Measurements from ENCODE around the gene IFI6.

IFI6 gene

GRCh38 chr1:27713869-27714513 is 42.0 kb upstream of the IFI6 start:
- Histone ChIP-seq H3F3A (ENCODE audit: control insufficient read depth, insufficient read depth) (no peaks in the 10 kb centered on the region), H4K20me1 (ENCODE audit: control insufficient read depth, insufficient read depth, low read depth, low read length) (no peaks in the 10 kb centered on the region), H3K79me2 (ENCODE audit: control insufficient read depth, low read length) (no peaks in the 10 kb centered on the region), H3K4me1 (ENCODE audit: control insufficient read depth, low read length) (peaks cover 7% of the 10 kb centered on the region; the same call in 1 of the 2 replicates), H3K4me2 (ENCODE audit: low read length) (no peak overlapping the region), H3K27ac (ENCODE audit: low read depth, low read length) (no peak overlapping the region), H3K36me3 (ENCODE audit: control insufficient read depth, low read length) (no peaks in the 10 kb centered on the region), H3K9me3 (ENCODE audit: control insufficient read depth, insufficient read depth, low read length) (peaks cover 6% of the 10 kb centered on the region; the same call in 1 of the 2 replicates), H3K27me3 (ENCODE audit: control insufficient read depth, low read length) (peaks cover 21% of the 10 kb centered on the region), H3K4me3 (ENCODE audit: low read length) (no peak overlapping the region), H3K9me2 (replicated peaks; ENCODE audit: control insufficient read depth, low read length) (no peaks in the 10 kb centered on the region)
- TF ChIP-seq CTCF (IDR thresholded peaks at IDR 0.05; ENCODE audit: low read depth, low read length, poor library complexity, severe bottlenecking) (no peak), EZH2phosphoT487 (IDR thresholded peaks at IDR 0.05; ENCODE audit: borderline replicate concordance, low read length) (no peak)

GRCh38 chr1:27713139-27713725 is 41.2 kb upstream of the IFI6 start:
- Histone ChIP-seq H3K4me1 (ENCODE audit: control insufficient read depth, low read length) (peaks cover 7% of the 10 kb centered on the region; the same call in 1 of the 2 replicates), H3K27me3 (ENCODE audit: control insufficient read depth, low read length) (peaks cover 21% of the 10 kb centered on the region), H3K79me2 (ENCODE audit: control insufficient read depth, low read length) (no peaks in the 10 kb centered on the region), H3K4me2 (ENCODE audit: low read length) (no peak overlapping the region), H4K20me1 (ENCODE audit: control insufficient read depth, insufficient read depth, low read depth, low read length) (no peaks in the 10 kb centered on the region), H3F3A (ENCODE audit: control insufficient read depth, insufficient read depth) (no peaks in the 10 kb centered on the region), H3K9me3 (ENCODE audit: control insufficient read depth, insufficient read depth, low read length) (peaks cover 6% of the 10 kb centered on the region; the same call in 1 of the 2 replicates), H3K9me2 (replicated peaks; ENCODE audit: control insufficient read depth, low read length) (no peaks in the 10 kb centered on the region), H3K27ac (ENCODE audit: low read depth, low read length) (no peak overlapping the region), H3K36me3 (ENCODE audit: control insufficient read depth, low read length) (no peaks in the 10 kb centered on the region), H3K4me3 (ENCODE audit: low read length) (no peak overlapping the region)
- TF ChIP-seq EZH2phosphoT487 (IDR thresholded peaks at IDR 0.05; ENCODE audit: borderline replicate concordance, low read length) (no peak), CTCF (IDR thresholded peaks at IDR 0.05; ENCODE audit: low read depth, low read length, poor library complexity, severe bottlenecking) (no peak)

- Histone ChIP-seq H3K79me2 (ENCODE audit: control insufficient read depth, low read length) (no peaks in the 10 kb centered on the region), H3K27me3 (ENCODE audit: control insufficient read depth, low read length) (0 out of 2 replicates have a peak, but pooled peaks cover 4% of the 10 kb centered on the region), H3K4me2 (ENCODE audit: low read length) (no peak overlapping the region), H3F3A (ENCODE audit: control insufficient read depth, insufficient read depth) (no peaks in the 10 kb centered on the region), H3K9me2 (replicated peaks; ENCODE audit: control insufficient read depth, low read length) (no peaks in the 10 kb centered on the region), H3K9me3 (ENCODE audit: control insufficient read depth, insufficient read depth, low read length) (no peaks in the 10 kb centered on the region), H4K20me1 (ENCODE audit: control insufficient read depth, insufficient read depth, low read depth, low read length) (no peaks in the 10 kb centered on the region), H3K36me3 (ENCODE audit: control insufficient read depth, low read length) (no peaks in the 10 kb centered on the region), H3K4me1 (ENCODE audit: control insufficient read depth, low read length) (peaks cover 7% of the 10 kb centered on the region; the same call in 1 of the 2 replicates), H3K27ac (ENCODE audit: low read depth, low read length) (no peak overlapping the region), H3K4me3 (ENCODE audit: low read length) (no peak overlapping the region)
- TF ChIP-seq CTCF (IDR thresholded peaks at IDR 0.05; ENCODE audit: low read depth, low read length, poor library complexity, severe bottlenecking) (no peak), EZH2phosphoT487 (IDR thresholded peaks at IDR 0.05; ENCODE audit: borderline replicate concordance, low read length) (no peak)
Measured at GRCh38 chr1:27710574-27710973, 38.6 kb upstream of the IFI6 start.

Measured in DOHH2 (cell line).